ENCODE data around the gene SPOPL. TPM values are rescaled to one million over a fixed set of nuclear protein-coding genes. Genes with fewer than 3 reads are reported as not detected.

SPOPL gene
- total and polyA plus RNA-seq, 12 donors: 1.5 to 26.2 (median 14.0) TPM

DNA sequence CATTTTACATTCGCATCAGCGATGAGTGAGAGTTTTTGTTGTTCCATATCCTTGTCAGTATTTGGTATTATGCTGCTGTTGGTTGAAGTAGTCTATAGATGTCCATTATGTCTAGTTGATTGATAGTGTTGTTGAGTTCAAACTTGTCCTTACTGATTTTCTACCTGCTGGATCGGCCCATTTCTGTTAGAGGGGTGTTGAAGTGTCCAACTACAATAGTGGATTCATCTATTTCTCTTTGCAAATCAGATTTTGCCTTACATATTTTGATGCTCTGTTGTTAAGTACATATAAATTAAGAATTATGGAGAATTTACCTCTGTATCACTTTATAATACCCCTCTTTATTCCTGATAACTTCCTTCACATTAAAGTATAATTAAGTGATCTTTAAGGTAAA is 8.7 kb downstream of the SPOPL start:
- DNase-seq: no peak
- TF ChIP-seq, protein P1, sequence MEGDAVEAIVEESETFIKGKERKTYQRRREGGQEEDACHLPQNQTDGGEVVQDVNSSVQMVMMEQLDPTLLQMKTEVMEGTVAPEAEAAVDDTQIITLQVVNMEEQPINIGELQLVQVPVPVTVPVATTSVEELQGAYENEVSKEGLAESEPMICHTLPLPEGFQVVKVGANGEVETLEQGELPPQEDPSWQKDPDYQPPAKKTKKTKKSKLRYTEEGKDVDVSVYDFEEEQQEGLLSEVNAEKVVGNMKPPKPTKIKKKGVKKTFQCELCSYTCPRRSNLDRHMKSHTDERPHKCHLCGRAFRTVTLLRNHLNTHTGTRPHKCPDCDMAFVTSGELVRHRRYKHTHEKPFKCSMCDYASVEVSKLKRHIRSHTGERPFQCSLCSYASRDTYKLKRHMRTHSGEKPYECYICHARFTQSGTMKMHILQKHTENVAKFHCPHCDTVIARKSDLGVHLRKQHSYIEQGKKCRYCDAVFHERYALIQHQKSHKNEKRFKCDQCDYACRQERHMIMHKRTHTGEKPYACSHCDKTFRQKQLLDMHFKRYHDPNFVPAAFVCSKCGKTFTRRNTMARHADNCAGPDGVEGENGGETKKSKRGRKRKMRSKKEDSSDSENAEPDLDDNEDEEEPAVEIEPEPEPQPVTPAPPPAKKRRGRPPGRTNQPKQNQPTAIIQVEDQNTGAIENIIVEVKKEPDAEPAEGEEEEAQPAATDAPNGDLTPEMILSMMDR (IDR thresholded peaks at IDR 0.05): no peak
- no peak for TF ChIP-seq POLR2A (IDR thresholded peaks at IDR 0.05)
- peaks cover 0 to 14% of the 10 kb centered on the region in 2 donors for H3K4me1 ChIP-seq (replicated peaks in 1 of 2)
- H3K36me3 ChIP-seq (replicated peaks in 1 of 2): no peaks in the 10 kb centered on the region
- intact Hi-C loops (cut with DNase I): no loop called here
- H3K4me3 ChIP-seq: no peak overlapping the region
- H3K27me3 ChIP-seq: no peaks in the 10 kb centered on the region
- H3K9me3 ChIP-seq (replicated peaks in 1 of 3): peaks cover 0 to 8% (median 0%) of the 10 kb centered on the region in 3 donors
- no peak overlapping the region for H3K27ac ChIP-seq
- WGBS, 4 donors: 98 to 100% (median 99%) methylated on average over 3 of the region's 3 CpGs

DNA sequence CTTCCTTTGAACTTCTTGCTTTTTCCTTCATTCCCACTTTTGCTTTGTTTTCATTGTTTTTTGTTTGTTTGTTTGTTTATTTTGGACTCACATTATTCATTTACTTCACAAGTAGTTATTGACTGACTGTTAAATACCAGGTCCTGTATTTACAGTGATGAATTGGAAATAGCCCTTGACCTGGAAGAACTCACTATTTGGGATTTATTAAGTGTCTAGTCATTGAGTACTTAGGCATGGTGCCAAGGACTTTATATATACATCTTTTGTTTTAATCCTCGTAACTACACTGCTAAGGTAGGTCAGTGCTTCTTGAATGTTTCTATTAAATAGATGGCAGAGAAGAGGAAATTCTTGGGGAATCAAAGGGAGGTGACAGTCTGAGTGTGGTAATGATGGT is 11.1 kb downstream of the SPOPL start:
- H3K4me3 ChIP-seq: no peak overlapping the region
- no peak for DNase-seq
- WGBS, 4 donors: 62 to 88% (median 72%) methylated on average over 1 of the region's 1 CpG
- intact Hi-C loops (cut with DNase I): no loop called here
- TF ChIP-seq POLR2A (IDR thresholded peaks at IDR 0.05): no peak
- TF ChIP-seq, protein P1 (IDR thresholded peaks at IDR 0.05): no peak
- no peaks in the 10 kb centered on the region for H3K27me3 ChIP-seq
- H3K36me3 ChIP-seq (replicated peaks in 1 of 2): no peaks in the 10 kb centered on the region
- peaks cover 10 to 17% of the 10 kb centered on the region in 2 donors for H3K4me1 ChIP-seq (replicated peaks in 1 of 2)
- peaks cover 0 to 8% (median 0%) of the 10 kb centered on the region in 3 donors for H3K9me3 ChIP-seq (replicated peaks in 1 of 3)
- no peak overlapping the region for H3K27ac ChIP-seq

DNA sequence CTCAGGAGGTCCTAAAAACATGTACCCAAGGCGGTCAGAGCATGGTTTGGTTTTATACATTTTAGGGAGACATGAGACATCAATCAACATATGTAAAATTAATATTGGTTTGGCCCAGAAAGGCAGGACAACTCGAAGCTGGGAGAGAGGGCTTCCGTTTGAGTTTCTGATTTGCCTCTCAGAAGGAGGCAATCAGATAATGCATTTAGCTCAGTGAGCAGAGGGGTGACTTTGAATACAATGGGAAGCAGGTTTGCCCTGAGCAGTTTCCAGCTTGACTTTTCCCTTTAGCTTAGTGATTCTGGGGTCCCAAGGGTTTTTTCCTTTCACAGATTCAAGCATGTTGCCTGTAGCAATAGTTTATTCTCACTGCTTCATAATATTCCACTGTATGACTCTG is 12.6 kb downstream of the SPOPL start:
- Histone ChIP-seq H3K36me3 (replicated peaks in 1 of 2) (no peaks in the 10 kb centered on the region), H3K4me1 (replicated peaks in 1 of 2) (peaks cover 10 to 17% of the 10 kb centered on the region in 2 donors), H3K9me3 (replicated peaks in 1 of 3) (peaks cover 0 to 8% (median 0%) of the 10 kb centered on the region in 3 donors), H3K4me3 (no peak overlapping the region), H3K27ac (no peak overlapping the region), H3K27me3 (no peaks in the 10 kb centered on the region)
- no peak for TF ChIP-seq POLR2A (IDR thresholded peaks at IDR 0.05)
- TF ChIP-seq, protein P1 (IDR thresholded peaks at IDR 0.05): no peak
- 86 to 97% (median 93%) methylated on average over 3 of the region's 3 CpGs for WGBS, 4 donors
- no peak for DNase-seq
- intact Hi-C loops (cut with DNase I): no loop called here

DNA sequence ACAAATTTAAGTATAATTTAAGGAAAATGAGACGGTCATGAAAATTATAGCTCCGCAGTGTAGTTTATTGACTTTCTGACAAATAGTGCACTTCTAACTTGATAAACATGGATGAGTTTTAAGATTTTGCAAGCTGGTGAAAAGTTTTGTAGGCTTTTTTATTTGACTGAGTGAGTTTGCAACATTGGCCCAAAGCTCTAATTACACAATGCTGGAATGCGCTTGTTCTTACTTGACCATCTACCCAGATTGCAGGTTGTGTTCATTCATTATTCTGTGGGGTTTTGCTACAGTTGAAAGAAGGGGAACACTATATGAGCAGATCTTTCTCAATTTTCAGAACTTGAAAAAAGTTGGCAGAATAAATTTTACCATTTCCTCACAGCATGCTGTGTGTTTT is 13.5 kb downstream of the SPOPL start:
- Histone ChIP-seq H3K4me1 (replicated peaks in 1 of 2) (peaks cover 10 to 17% of the 10 kb centered on the region in 2 donors), H3K36me3 (replicated peaks in 1 of 2) (no peaks in the 10 kb centered on the region), H3K4me3 (no peak overlapping the region), H3K27me3 (no peaks in the 10 kb centered on the region), H3K9me3 (replicated peaks in 1 of 3) (peaks cover 0 to 8% (median 0%) of the 10 kb centered on the region in 3 donors), H3K27ac (no peak overlapping the region)
- no peak for TF ChIP-seq POLR2A (IDR thresholded peaks at IDR 0.05)
- TF ChIP-seq, protein P1 (IDR thresholded peaks at IDR 0.05): no peak
- 92 to 96% (median 94%) methylated on average over 3 of the region's 3 CpGs for WGBS, 4 donors
- intact Hi-C loops (cut with DNase I): no loop called here
- DNase-seq: no peak

Measured in adrenal gland (tissue), 12 donors.